Stimulated activated CD4-positive, alpha-beta T cell treated with anti-CD3 and anti-CD28 coated beads, Interleukin-2, amount 100 ng/mL, for 24 hours (primary cell): ENCODE data around the gene ATP11B.

ENCODE experiments used
- DNase-seq, 2 donors: peaks; one replicate each; pipeline ENCODE4 v3.0.0-alpha.2; 2020

Gene ATP11B

GRCh38 chr3:182964179-182964578 lies 170.9 kb downstream of the ATP11B start:
- no peak for DNase-seq

DNA sequence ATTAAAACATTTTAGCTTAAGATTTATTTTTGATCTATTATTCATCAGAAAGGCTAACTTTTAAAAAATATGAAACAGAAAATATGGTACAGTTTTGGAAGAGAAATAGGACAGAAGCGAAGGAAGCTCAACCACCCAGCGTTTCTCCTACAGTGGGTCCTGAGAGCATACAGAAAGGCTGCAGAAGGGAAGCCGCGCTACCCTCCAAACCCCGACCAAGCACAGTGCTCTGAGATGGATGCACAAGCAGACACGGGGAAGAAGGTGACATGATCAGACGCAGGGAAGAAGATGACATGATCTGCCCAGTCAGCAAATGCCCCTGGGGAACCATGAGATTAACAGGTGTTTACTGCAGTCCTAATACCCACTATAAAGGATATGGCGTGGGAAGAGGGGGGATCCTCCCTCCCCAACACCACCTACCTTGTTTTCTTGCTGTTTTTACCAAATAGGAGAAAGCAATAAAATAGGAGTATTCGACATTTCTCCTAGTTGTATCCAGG lies 172.6 kb downstream of the ATP11B start:
- DNase-seq: no peak

GRCh38 chr3:182967218-182968204 lies 174.2 kb downstream of the ATP11B start:
- DNase-seq: no peak

GRCh38 chr3:182969277-182969676 lies 176.0 kb downstream of the ATP11B start:
- DNase-seq: no peak

DNA sequence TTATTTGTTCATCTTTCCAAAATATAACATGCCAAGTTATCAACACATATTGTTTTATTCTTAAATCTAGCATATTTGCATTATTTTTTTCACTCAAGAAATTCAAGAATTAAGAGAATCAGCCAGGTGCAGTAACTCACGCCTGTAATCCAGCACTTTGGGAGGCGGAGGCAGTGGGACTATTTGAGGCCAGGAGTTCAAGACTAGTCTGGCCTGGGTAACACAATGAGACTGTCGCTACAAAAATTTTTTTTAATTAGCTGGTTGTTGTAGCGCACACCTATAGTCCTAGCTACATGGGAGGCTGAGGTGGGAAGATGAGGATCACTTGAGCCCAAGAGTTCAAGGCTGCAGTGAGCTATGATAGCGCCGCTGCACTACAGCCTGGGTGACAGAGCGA lies 176.5 kb downstream of the ATP11B start:
- DNase-seq: no peak

GRCh38 chr3:182970811-182971418 lies 177.6 kb downstream of the ATP11B start:
- no peak for DNase-seq
